Right lobe of liver (tissue), 4 donors: ENCODE measurements around the gene NMBR.

ENCODE experiments used
- CTCF ChIP-seq, 4 donors: fragments of 200-600 bp in 3 of 4; fragments of 450-650 bp in 1 of 4; IDR thresholded peaks; one replicate each; pipeline versions ENCODE4 v1.5.1 to v1.8.0; 2016 to 2022; ENCODE audit warnings: antibody characterized with exemption in 4 of 4, mild to moderate bottlenecking in 2 of 4
- POLR2A ChIP-seq: fragments of 450-650 bp; IDR thresholded peaks from one replicate; pipeline ENCODE4 v1.6.1; 2017; ENCODE audit warnings: antibody characterized with exemption, mild to moderate bottlenecking
- donor health status: DM: no; HTN: no; CAD: no.
- donor health status: DM: no; HTN: no; CAD: no.
- donor health status: DM: no; HTN: yes; CAD: no.

- TF ChIP-seq CTCF (IDR thresholded peaks at IDR 0.05) (no peak), POLR2A (no peak)
These were observed 78.5 kb downstream of the NMBR start for GRCh38 chr6:142068416-142068815.
